ENCODE data around the gene PSKH1.

PSKH1 gene

DNA sequence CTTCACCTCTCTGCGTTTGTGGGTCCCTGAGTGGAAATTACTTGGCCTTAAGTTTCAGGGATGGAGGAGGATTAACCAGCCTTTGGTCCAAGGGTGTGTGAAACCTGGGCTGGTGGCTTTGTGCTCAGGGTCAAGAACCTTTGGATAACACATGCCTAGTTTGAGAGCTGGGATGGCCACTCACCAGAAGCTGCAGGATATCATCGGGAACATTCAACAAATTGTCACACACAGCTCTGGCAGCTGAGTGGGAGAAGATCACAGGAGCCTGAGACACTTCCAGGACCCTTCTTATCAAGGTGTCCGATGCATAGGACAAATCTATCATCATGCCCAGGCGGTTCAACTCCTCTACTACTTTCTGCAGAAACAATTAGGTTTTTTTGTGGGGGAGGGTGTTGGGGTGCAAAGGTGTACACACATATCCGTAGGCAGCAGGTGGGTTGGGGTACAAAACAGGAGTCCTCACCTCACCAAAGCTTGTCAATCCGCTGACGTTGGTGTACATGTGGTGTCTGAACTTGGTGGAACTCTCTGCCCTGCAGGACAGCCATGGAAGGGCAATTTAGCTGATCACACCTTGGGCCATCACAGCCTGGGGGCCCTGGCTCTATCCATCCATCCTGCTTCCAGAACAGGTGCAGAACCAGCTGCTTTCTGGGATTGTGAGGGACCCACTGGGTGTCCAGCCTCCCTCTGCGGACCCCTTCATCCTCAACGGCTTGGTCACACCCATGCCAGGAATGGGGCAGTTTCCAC is 84.6 kb downstream of the PSKH1 start:
- Mint-ChIP-seq H3K4me1 (ENCODE audit: low read depth) (peaks cover 5% of the 10 kb centered on the region), H3K4me3 (no peak overlapping the region), H3K36me3 (ENCODE audit: low read depth) (no peaks in the 10 kb centered on the region), H3K27ac (no peak overlapping the region), H3K9me3 (no peaks in the 10 kb centered on the region), H3K27me3 (peaks cover 34% of the 10 kb centered on the region)
- intact Hi-C loops (cut with micrococcal nuclease) = no loop called here
